Stimulated activated CD4-positive, alpha-beta T cell treated with anti-CD3 and anti-CD28 coated beads, Interleukin-15, amount 100 ng/mL, for 24 hours (primary cell): ENCODE measurements around the gene MAP7.
"Not testable (repeated sequence)": the region's sequence is repeated elsewhere in the genome, so short reads cannot be mapped to it uniquely, and the experiment has no call there.

ENCODE experiments used
- DNase-seq: peaks from one replicate; pipeline ENCODE4 v3.0.0-alpha.2; 2020

The MAP7 gene

DNA sequence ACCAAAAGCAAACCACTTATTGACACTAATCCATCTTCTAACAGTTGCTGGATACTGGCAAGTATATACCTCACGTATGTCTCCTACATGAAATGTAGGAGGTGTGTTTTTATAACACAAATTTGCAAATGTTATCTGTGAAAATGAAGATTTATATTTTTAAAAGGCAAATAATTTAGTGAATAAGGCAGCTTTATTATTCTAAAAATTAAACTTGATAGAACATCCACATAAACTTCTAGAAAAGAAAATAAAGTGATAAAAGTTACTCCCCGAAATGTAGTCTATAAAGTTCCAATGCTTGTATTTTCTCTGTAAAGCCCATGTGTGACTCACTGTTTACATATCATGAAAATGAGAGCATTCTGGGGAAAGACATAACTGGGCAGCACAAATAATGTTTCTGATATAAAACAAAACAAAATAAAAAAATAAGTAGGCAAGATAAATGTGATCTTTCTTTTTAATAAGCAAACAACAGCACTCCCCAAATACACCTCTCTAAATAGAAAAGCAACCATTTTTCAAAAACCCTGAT is 84.4 kb downstream of the MAP7 start:
- DNase-seq: no peak

DNA sequence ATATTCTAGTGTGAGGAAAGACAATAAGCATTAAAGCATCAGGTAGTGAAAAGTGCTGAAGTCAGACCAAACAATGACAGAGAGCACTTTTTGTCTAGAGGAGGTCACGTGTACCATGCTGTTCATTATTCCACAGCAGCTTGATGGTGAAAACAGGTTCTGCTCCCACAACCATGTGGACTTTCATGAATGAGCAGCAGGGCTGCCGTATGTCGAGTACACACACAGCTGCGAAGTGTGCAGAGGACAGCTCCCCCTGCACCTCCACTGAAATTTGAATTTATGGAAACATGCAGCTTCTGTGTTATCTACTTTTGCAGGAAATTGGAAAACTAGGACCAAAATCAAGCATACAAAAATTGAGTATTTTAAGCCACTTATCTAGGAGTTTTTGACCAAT is 85.3 kb downstream of the MAP7 start:
- DNase-seq: no peak

DNA sequence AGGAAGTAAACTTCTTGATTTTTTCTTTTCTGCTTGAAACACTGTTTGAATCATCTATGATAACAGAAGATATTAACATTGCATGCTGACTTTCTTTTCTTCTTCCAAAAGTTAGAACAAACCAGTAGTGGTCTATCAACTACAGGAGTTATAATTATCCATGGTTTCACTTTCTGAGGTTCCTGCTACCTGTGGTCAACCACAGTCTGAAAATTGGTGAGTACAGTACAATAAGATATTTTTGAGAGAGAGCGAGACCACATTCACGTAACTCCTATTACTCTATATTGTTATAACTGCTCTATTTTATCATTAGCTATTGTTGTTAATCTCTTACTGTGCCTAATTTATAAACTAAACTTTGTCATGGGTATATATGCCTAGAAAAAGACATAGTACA is 86.1 kb downstream of the MAP7 start:
- DNase-seq: no peak

DNA sequence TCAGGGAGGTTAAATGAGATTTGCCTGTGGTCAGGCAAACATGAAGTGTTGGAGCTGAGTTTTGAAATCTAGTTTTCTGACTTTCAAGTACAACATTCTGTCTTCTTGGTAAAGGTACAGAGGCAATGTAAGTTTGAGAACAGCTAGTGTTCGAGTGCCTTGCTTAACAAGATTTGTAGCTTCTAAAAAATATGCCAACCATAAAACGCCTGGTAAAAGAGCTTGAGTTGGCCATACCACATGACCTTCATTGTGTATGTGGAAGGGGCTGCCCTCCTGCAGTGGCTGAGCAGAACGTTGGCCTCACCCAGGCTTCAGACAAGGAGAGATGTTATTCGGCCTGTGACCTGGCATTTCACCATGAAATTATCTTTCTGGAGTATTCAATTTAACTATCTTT is 86.5 kb downstream of the MAP7 start:
- no peak for DNase-seq

DNA sequence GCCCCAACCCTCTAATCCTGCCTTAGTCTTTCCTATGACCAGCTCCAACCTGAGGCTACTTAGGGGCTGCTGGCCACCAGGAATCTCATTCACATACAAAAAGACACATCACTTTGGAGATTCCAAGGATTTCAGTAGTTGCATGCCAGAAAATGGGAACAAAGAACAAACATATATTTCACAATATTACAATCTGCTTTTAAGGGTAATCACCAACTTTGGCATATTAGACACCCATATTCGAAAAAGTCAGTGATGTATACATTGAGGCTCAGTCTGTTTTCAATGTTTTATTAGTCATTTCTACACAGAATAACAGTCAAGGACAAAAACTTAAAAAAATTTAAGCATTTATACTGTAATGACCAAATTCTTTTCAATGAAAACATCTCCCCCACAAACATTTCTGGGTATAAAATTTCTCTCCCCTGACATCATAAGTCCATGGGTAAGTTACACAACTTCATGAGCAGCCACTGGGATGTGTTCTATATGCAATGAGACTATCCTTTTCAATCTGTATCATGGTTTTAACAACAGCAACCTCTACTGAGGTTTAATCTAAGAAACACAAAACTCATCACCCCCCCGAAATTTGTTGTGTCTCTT is 103.5 kb downstream of the MAP7 start:
- DNase-seq: no peak

DNA sequence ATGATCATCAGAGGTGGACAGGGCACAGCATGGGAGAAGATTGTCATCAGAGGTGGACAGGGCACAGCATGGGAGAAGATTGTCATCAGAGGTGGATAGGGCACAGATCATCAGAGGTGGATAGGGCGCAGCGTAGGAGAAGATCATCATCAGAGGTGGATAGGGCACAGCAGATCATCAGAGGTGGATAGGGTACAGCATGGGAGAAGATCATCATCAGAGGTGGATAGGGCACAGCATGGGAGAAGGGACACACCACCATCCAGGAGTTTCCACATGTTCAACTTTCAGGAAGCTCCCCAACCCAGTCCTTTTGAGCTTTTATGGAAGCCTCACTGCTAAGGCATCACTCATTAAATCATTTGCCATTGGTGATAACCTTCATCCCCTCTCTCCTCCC is 104.1 kb downstream of the MAP7 start:
- DNase-seq: no peak

DNA sequence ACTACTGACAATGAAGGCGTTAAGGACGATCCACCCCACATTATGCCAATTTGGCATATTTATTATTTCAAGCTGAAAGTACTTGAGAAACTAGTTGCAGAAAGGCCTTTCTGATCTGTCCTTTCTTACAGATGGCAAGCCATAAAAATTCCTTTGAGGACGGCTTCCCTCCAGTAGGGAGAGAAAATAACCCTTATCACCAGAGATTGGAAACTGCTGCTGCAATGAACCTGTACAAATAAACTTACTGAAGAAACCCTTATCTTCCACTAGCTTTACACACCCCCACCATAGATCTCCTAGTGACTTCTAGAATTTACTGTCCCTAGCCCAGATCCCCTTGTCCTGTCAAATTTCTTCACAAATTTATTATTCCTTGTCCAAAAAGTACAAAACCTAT is 105.2 kb downstream of the MAP7 start:
- no peak for DNase-seq

DNA sequence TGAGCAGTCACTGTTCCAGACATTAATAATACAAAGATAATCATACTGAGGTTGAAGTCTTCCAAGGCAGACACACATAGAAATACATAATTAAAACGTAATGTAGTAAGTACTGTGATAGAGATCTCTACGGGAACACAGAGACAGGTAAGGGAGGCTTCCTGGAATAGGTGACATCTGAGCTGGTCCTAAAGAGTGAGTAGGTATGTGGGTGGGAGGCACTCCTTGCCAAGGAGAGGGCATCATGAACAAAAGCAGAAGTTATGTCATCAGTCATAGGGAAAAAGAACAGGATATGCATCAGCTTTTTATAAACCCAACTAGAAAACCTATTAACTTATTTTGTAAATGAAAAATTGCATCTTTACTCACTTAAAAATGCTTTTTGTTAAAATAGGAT is 110.0 kb downstream of the MAP7 start:
- no peak for DNase-seq

DNA sequence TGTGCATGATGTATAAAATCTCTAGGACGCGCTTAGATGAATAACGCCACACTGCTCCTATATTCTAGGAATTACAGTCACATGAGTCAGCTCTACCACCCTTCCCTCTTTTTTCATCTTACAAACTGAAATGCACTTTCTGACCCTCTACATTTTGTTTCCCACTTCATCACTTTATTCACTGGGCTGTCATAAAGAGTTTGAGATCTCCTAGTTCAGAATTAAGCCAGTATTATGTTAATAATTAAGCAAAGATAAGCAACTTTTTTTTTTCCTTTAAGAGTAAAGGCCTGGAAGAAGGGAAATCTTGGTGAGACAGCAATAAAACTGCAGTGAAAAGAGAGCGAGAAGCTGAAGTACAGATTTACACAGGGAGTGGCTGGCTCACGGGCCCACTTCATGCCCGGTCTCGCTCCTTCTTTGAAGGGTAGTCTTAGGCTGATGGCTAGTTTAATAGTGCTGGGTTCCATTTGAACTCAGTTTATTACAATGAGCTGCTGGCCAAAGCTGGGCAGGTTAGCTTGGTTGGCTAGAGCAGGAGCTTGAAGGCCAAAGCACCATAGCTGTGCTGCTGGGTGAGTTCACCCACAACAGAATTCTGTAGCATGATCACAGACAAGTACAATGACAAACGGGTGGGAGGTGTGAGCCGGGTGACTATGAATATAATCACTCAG is 110.6 kb downstream of the MAP7 start:
- DNase-seq: no peak

DNA sequence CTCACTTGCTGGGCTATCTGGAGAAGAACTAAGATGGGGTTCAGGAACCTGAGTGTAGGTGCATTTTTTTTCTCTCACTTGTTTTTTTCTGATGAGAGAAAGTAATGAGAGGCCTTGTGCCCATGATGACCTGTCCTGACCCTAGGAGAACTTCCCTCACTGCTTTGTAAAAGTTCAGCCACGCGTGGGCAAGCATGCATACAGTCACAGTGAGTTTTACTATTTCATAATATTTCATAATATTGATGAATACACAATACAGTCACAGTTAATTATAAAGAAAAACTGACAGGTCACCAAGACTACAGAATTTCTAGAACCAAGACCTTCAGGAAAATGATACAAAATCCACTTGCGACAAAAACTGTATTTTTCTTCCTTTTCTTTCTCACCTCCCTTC is 111.8 kb downstream of the MAP7 start:
- no peak for DNase-seq

DNA sequence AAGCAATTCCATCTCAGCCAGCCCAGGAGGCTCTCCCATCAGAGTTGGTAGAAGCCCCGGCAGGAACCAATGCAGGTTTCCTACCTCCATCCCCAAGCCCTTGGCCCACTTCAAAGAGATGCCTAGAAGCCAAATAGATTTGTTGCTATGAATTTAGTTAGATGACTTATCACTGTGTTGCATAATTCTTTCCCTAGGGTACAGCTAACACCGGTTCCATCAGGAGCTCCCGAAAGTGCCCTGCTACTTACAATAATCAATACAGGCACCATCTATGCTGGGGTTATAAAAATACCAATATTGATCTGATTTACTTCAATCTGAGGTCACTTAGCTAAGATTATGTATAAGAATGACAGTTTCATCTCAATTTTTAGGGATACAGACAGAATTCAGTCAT is 113.0 kb downstream of the MAP7 start:
- DNase-seq: no peak

DNA sequence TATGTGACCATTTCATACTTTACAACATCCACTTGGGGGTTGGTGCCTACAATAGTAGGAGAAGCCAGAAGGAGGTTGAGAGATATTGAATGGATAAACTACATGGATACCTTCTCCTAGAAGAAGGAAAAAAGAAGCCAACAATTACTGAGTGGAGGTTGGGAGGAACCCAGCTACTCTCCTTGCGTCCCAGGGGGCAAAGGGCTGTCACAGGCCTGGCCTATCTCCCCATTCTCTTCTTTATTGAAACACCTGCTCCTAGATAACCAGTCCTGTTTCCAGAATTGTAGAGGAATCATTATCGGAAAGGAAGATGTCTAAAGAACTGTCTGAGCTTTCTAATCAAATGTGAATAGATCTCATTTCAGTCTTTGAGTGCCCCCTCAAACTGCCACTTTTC is 115.1 kb downstream of the MAP7 start:
- no peak for DNase-seq

DNA sequence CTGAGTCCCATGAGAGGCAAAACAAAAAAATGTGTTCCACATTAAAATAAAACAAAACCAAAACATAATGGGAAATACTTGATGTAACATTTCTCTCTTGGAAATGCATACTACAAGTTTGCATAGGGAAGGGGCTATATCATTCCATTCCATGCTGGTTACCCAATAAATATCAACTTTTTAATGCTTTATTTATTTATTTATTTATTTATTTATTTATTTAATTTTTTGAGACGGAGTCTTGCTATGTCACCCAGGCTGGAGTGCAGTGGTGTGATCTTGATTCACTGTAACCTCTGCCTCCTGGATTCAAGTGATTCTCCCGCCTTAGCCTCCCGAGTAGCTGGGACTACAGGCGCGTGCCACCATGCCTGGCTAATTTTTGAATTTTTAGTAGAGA is 118.9 kb downstream of the MAP7 start:
- not testable (repeated sequence) for DNase-seq

DNA sequence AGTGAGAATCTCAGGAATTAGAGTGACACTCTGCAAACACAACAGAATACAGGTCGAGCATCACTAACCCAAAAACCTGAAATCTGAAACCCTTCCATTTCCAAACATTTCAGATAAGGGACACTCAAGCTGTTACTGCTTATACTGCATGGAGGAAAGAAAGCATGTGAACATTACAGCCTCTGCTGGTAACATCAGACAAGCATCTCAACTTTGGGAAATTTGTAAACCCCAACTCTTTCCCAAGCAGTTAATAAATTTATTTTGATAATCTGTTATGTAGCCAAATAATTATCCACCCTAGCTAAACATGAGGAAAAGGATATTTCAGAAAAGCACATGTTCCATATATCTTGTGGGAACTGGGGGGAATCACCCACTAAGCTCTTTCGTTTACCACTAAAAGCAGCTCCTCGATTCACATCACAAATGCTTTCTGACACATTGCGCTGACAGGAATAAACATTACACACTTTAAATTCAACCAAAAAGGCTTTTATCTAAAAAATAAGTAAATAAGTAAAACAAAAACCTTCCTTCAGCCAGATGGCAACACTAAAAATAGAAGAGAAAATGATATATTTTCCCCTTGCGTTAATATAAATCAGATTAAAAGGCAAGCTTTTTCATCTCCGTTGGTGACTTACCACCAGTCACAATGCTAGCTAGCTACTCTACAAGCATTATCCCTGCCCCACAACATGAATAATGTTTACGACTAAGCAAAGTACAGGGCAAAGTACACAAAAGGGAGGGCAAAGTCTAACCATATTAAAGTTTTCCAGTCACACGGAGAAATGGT is 120.8 kb downstream of the MAP7 start:
- no peak for DNase-seq

DNA sequence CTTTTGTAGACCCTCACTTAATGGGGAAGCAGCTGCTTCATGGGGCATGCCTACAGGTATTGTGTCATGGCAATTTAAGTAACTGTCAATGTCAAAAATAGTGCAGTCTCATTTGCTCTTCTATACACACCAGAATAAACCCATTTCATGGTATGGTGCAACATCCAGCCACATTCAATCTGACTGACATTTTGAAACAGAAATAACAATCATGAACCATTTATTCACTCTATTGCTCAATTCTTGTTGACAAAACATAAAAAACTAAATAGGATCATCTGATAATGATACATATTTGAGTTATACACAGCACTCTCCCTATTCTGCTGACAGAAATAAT is 122.9 kb downstream of the MAP7 start:
- DNase-seq: no peak

DNA sequence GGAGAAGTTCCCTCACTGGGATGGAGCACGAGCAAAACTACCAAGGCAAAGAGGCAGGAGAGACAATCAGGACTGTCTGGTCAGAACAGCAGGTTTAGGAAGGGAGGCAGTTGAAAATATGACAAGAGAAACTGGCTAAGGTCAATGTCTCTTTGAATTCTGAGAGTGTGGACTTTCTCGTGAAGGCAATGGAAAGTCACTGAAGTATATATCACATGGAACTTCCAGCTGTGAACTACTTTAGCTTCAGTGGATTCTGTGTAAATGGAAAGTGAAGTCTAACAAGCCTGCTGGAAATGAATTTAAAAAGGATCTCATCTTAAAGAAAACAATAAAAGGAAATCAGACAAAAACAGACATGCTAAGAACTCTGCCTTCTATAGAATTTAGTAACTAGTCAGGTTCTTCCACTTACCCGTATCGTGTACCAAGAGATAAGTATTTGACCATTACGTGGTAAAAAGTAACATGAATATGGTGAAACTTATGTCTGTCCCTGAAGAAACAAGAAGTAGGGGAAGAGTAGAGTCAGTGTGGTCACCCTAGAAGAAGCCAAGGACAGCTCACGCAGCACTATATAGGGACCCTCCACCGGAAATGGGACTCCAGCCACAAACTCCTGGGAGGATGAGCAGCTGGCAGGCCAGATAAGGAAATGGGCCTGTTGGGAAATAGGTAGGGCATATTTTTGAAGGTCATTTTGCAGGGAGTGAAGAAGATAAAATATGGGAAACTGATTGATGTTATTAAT is 123.4 kb downstream of the MAP7 start:
- no peak for DNase-seq

DNA sequence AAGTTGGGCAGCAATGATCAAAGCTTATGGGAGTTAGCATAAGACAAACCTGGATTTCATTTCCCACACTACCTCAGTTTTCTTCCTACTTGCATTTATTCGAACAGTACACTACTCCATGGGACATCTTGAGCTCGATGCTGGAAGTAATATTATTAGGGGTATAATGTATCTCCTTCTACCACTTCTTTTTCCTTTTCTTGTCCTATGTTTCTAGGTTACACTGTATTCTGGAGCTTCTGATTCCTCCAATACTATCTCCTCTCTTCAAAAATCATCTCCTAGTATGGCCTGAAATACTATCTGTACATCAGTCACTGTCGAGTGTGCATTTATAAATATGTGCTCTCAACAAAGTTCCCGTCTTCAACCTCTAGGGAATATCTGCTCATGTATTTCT is 124.4 kb downstream of the MAP7 start:
- DNase-seq: no peak

DNA sequence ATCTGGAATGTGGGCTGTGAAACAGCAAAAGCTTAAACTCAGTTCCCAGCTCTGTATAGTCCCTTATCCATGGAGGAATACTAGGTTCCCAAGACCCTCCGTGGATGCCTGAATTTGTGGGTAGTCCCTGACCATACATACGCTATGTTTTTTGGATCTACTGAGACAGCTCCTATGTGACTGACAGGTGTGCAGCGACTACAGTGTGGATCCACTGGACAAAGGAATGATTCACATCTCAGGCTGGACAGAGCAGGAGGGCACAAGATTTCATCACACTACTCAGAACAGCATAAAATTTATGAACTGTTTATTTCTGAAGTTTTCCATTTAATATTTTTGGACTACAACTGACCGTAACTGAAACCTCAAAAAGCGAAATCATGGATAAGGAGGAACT is 125.3 kb downstream of the MAP7 start:
- DNase-seq: no peak

DNA sequence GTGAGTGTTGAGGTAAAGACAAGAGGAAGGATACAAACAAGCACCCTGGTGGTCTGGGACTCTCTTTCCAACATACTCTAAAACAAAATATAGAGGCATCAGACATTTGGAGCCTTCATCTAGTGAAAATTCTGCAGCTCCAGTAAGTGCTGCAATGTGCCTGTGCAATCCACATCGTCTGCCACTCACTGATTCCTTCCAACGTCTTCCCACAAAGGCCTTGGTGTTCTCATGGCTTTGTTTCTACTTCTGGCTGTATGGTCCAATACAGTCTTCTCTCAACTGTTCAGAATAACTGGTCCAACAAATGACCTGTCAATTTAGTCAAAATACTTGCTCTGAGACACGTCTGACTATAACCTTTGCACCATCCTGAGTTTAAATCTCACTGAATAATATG is 125.8 kb downstream of the MAP7 start:
- no peak for DNase-seq

DNA sequence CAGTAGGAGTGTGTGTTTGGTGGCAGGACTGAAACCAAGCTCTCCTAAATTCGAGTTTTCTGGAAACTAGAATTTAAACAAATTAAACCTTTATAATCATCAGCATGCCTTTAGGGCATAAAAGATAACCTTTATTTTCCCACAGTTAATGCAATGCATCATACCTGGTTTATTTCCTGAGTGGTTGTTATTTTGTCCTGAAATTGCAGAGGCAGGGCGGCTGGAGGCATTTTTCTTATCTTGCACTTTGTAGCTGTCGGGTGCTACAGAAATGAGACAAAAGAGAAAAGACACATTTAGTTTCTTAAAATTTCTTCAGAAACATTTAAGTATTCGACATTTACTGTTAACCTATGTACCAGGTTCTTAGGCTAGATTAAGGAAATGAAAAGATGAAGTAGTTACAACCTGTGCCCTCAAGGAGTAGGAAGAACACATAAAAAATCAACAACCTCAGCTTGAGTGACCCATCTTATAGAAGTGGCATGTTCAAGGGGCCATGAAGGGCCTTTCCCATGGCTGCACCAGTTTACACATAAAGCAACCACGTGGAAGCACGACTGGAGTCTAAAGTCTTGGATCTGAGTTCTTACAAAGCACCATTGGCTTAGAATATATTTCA is 128.6 kb downstream of the MAP7 start:
- DNase-seq: no peak

DNA sequence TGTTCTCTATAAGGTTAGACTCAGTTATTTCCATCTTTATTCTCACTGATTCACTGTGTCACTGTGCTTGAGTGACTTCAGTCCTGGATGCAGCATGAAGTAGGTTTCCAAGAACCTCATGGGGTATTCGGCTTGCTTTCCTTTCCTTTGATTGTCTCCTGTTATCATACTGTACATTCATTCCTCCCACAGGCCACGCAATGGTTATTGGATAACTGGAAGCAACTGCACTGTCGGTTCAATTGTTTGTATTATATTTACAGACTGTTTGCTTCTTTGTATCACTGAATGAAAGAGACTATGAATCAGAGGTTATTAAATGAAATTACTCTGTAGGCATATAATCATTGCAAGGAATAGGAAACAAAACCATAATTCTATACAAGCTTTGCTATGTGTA is 129.4 kb downstream of the MAP7 start:
- no peak for DNase-seq

DNA sequence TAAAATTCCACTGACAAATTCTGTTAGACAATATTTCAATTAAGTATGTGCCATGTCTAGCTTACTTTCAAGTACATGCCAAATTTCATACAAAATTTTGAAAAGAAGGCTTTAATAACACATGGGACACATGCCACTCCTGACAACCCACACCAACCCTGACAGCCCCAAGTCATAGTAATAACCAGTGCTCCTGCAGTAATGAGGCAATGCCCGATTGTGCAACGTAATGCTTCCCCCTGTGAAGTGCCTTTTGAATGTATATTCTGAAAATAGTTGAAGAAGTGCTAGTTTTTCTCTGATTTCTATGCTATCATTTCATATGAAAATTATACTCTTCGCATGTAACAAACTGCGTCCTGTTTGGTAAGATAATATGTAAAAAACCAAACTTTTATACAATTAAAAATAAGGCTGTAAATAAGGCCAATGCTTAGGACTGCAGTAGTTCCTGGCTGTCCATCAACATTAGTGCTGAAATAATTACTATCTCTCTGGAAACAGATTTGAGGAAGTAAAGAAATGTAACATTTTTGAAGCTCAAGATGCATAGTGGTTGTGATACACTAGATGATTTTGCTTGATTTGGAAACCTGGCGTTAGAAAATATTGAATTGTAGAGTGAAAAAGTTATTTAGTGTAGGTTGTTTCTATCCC is 134.7 kb downstream of the MAP7 start:
- DNase-seq: no peak

DNA sequence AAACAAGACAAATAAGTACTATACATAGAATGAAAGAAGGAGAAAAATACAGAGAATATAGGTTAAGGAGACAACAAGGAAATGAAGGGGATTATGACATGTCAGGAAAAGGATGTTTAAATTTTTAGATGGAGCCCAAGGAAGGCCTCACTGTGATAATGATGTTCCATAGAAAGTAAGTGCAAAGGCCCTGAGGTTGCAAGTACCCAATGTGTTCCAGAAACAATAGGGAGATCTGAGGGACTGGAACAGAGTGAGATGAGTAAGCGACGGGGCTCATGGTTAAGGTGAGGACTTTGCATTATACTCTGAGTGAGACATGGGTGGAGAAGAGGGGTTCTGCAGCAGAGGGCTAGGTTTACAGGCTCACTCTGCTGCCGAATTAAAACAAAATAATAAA is 137.8 kb downstream of the MAP7 start:
- DNase-seq: no peak
